Stimulated activated CD8-positive, alpha-beta memory T cell treated with anti-CD3 and anti-CD28 coated beads, Interleukin-15, amount 100 ng/mL, for 24 hours (primary cell): ENCODE data around the gene FUT2.
"Not testable (repeated sequence)": the region's sequence is repeated elsewhere in the genome, so short reads cannot be mapped to it uniquely, and the experiment has no call there.

Experiments used
- DNase-seq: peaks from one replicate; pipeline ENCODE4 v3.0.0-alpha.2; 2020; ENCODE audit warnings: low read depth

FUT2 gene

GRCh38 chr19:48695743-48696352 is at the start of gene FUT2:
Gene FUT2, plus strand, starts transcription at chr19:48695971. Its CDS starts 6,986 bp downstream, at chr19:48702957.
- no peak for DNase-seq

- DNase-seq, result peak; percentile 63
Measured at GRCh38 chr19:48646001-48646721, 49.6 kb upstream of the FUT2 start, which contains the start of gene CA11. Gene CA11, minus strand, starts transcription at chr19:48646187. Its CDS starts 555 bp downstream, at chr19:48645632.

- no peak for DNase-seq
Measured at GRCh38 chr19:48646722-48647216, 49.0 kb upstream of the FUT2 start.

GRCh38 chr19:48648134-48648533 is 47.6 kb upstream of the FUT2 start:
- no peak for DNase-seq

GRCh38 chr19:48650974-48651682 is 44.6 kb upstream of the FUT2 start:
- DNase-seq, result no peak

GRCh38 chr19:48651683-48652048 is 44.1 kb upstream of the FUT2 start:
- DNase-seq, result no peak

- no peak for DNase-seq
Measured at GRCh38 chr19:48654299-48655059, 41.3 kb upstream of the FUT2 start.

GRCh38 chr19:48656840-48657474 is 38.8 kb upstream of the FUT2 start:
- DNase-seq, result no peak

- DNase-seq, result not testable (repeated sequence)
Measured at GRCh38 chr19:48657828-48658227, 37.9 kb upstream of the FUT2 start.

- no peak for DNase-seq
Measured at GRCh38 chr19:48658483-48658882, 37.3 kb upstream of the FUT2 start.

- no peak for DNase-seq
Measured at GRCh38 chr19:48659768-48660167, 36.0 kb upstream of the FUT2 start.

GRCh38 chr19:48660852-48661710 is 34.7 kb upstream of the FUT2 start:
- DNase-seq, result peak; percentile 59

GRCh38 chr19:48661711-48662090 is 34.1 kb upstream of the FUT2 start:
- DNase-seq, result no peak

GRCh38 chr19:48663667-48664066 is 32.1 kb upstream of the FUT2 start:
- no peak for DNase-seq

- no peak for DNase-seq
Measured at GRCh38 chr19:48664476-48664875, 31.3 kb upstream of the FUT2 start.

GRCh38 chr19:48665786-48666185 is 30.0 kb upstream of the FUT2 start:
- DNase-seq, result no peak

- no peak for DNase-seq
Measured at GRCh38 chr19:48668332-48668731, 27.4 kb upstream of the FUT2 start.

GRCh38 chr19:48668761-48669160 is 27.0 kb upstream of the FUT2 start:
- no peak for DNase-seq

GRCh38 chr19:48669903-48670668 is 25.7 kb upstream of the FUT2 start:
- no peak for DNase-seq
